Activated gamma-delta T cell (primary cell): Measurements from ENCODE around the gene SULT1E1.

Source experiments
- DNase-seq: peaks from one replicate; lab custom pipeline; 2025; lab: John Stamatoyannopoulos, UW

SULT1E1 gene

GRCh38 chr4:69793732-69794131, 66.2 kb downstream of the SULT1E1 start:
- no peak for DNase-seq
